H1 (cell line): ENCODE data around the gene PEX14.

Source experiments
- CBX5 ChIP-seq: fragments of 300-800, 300-1000 bp; sonication (generic); IDR thresholded peaks from 2 replicates; pipeline ENCODE4 v1.7.1; 2016; ENCODE audit warnings: antibody characterized with exemption, low read length, low read depth
- CEBPB ChIP-seq: IDR thresholded peaks from 2 replicates; pipeline ENCODE4 v1.6.1; 2012; ENCODE audit warnings: low read depth, low read length
- CTCF ChIP-seq, 3 experiments: IDR thresholded peaks; 1 replicate in 2 of 3; 2 replicates in 1 of 3; pipeline versions ENCODE4 v1.5.1 to v1.6.1; 2011; ENCODE audit warnings: low read length in 3 of 3, mild to moderate bottlenecking in 3 of 3, inconsistent platforms in 2 of 3, low read depth in 1 of 3, moderate library complexity in 1 of 3; ENCODE audit not compliant: insufficient read depth in 1 of 3; ENCODE audit errors: control extremely low read depth in 1 of 3
- EZH2 ChIP-seq: fragments of 200-600 bp; sonication (generic); IDR thresholded peaks from 2 replicates; pipeline ENCODE4 v1.7.1; 2012; ENCODE audit warnings: low read depth, mild to moderate bottlenecking, moderate library complexity, low read length, inconsistent platforms; ENCODE audit not compliant: severe bottlenecking
- GTF2F1 ChIP-seq: IDR thresholded peaks from 2 replicates; pipeline ENCODE4 v1.6.1; 2012; ENCODE audit warnings: low read depth, low read length, improper control_type of control experiment, borderline replicate concordance
- JUN ChIP-seq: IDR thresholded peaks from 2 replicates; pipeline ENCODE4 v1.6.1; 2011; ENCODE audit warnings: low read depth, mild to moderate bottlenecking, improper control_type of control experiment, low read length
- PHF8 ChIP-seq: fragments of 200-600 bp; sonication (generic); conservative IDR thresholded peaks from 2 replicates; pipeline ENCODE4 v1.7.1; 2012; ENCODE audit warnings: low read depth, mild to moderate bottlenecking, inconsistent platforms, low read length, moderate library complexity
- POLR2A ChIP-seq, 2 experiments: IDR thresholded peaks; 1 replicate in 1 of 2; 2 replicates in 1 of 2; pipeline ENCODE4 v1.6.1; 2011; ENCODE audit warnings: low read depth in 2 of 2, low read length in 2 of 2, mild to moderate bottlenecking in 2 of 2; ENCODE audit errors: control extremely low read depth in 1 of 2
- POLR2AphosphoS5 ChIP-seq: IDR thresholded peaks from 2 replicates; pipeline ENCODE4 v1.6.1; 2011; ENCODE audit warnings: low read depth, low read length
- SUZ12 ChIP-seq: fragments of 200-600 bp; sonication (generic); IDR thresholded peaks from 2 replicates; pipeline ENCODE4 v1.6.1; 2012; ENCODE audit warnings: mild to moderate bottlenecking, inconsistent platforms, low read length, moderate library complexity, mixed read lengths
- TAF1 ChIP-seq: IDR thresholded peaks from 2 replicates; pipeline ENCODE4 v1.6.1; 2011; ENCODE audit warnings: mild to moderate bottlenecking, low read depth, low read length
- TCF12 ChIP-seq: IDR thresholded peaks from 2 replicates; pipeline ENCODE4 v1.6.1; 2011; ENCODE audit warnings: low read depth, mild to moderate bottlenecking, low read length
- ZNF274 ChIP-seq: IDR thresholded peaks from 2 replicates; pipeline ENCODE4 v1.7.0; 2012; ENCODE audit warnings: low read length, borderline replicate concordance; ENCODE audit errors: extremely low read depth

- TF ChIP-seq CEBPB (no peak), CTCF (IDR thresholded peaks at IDR 0.05; ENCODE audit: control extremely low read depth in 1 of 3, insufficient read depth in 1 of 3, low read depth in 1 of 3, low read length in 3 of 3) (no peak), GTF2F1 (no peak), POLR2A (IDR thresholded peaks at IDR 0.05; ENCODE audit: control extremely low read depth in 1 of 2, low read depth in 2 of 2, low read length in 2 of 2) (no peak), CBX5 (no peak), JUN (no peak), PHF8 (no peak), POLR2AphosphoS5 (no peak), EZH2 (no peak), TAF1 (no peak), TCF12 (no peak), SUZ12 (no peak), ZNF274 (no peak)
Measured at GRCh38 chr1:10664251-10664650, 189.5 kb downstream of the PEX14 start.
